Measurements from ENCODE around the gene RELN. TPM values are rescaled to one million over a fixed set of nuclear protein-coding genes. Genes with fewer than 3 reads are reported as not detected.

Gene RELN
- under 0.01 and 1.6 TPM in 2 replicates for total RNA-seq

DNA sequence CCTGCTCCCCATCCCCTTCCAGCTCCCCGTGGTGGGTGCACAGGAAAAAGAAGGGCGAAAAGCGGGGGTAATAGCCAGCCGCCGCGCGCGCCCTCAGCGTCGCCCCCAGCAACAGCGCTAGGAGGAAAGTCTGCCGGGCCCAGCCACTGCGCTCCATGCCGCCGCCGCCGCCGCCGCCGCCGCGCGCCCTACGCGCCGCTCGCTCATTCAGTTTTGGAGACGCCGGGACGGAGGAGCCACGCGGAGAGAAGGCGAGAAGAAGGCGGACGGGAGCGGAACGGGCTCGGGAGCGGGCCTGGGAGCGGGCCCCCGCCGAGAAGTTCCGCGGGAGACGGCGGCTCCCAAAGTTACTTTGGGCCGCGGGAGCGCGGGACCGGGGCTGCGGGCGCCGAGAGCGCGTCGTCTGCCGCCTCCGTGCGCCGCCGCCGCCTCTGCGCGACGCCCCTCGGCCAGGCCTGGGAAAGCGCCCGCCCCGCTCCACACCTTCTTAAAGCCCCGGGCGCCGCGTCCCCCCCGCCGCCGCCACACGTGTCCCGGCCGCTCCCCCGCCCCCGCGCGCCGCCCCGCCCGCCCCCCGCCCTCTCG, at the start of gene RELN:
RELN (minus strand) TSS at position 459 of the 585 bp plus-strand sequence; CDS start at position 157, 302 bp downstream.

GRCh38 chr7:103446049-103446520, 543.4 kb downstream of the RELN start, which contains the start of gene SLC26A5:
Gene SLC26A5, minus strand, starts transcription at chr7:103446207. Its CDS starts 24,693 bp downstream, at chr7:103421514.

Other genes starting within 250 kb of the RELN start
- gene ORC5, start 218.4 kb upstream of the RELN start, total RNA-seq, result 13.4 and 18.2 TPM in 2 replicates

Measured in pericardium fibroblast (primary cell).